Kidney glomerular epithelial cell (primary cell): ENCODE data around the gene FRY.

ENCODE experiments used
- DNase-seq: peaks from one replicate; lab custom pipeline; 2025; lab: John Stamatoyannopoulos, UW

FRY gene

DNA sequence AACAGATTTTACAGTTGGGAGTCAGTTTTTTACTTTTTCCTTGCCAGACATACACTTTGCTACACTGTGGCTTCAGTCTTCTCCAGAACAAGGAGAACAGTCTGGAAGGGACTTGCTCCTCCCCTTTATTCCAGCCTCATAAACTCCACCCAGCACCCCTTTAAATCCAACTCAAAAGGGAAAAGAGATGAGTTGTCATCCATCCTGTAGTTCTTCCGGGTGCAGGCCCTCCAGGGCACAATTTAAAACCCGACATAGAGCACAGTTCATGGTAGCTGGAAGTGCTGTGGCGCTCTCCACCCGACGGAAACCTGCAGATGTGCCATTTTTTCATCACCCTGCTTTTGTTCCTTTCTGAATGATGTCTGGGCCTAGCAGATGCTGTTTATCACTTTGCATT, 184.7 kb downstream of the FRY start:
- no peak for DNase-seq

DNA sequence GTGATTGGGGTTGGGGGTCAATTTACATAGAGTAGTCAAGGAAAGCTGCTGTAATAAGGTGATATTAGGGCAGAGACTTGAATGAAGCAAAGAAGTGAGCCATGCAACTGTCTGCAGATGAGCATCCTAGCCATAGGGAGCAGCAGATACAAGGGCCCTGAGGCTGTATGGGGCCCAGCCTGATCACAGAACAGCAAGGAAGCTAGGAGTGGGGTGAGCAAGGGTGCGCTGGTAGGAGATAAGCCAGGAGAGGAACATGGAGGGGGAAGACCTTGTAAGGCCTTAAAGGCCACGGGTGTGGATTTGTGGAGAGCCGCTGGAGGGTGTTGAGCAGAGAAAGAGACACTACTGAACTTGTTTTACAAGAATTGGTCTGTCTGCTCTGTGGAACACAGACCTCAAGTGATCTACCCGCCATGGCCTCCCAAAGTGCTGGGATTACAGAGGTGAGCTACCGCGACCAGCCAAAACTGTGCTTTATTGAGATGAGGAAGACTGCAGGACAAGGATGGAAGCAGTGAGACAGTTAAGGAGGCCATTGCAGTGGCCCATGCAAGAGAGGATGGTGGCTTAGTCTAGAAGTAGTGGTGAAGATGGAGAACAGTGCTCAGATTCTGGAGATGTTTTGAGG, 190.6 kb downstream of the FRY start:
- DNase-seq = no peak

DNA sequence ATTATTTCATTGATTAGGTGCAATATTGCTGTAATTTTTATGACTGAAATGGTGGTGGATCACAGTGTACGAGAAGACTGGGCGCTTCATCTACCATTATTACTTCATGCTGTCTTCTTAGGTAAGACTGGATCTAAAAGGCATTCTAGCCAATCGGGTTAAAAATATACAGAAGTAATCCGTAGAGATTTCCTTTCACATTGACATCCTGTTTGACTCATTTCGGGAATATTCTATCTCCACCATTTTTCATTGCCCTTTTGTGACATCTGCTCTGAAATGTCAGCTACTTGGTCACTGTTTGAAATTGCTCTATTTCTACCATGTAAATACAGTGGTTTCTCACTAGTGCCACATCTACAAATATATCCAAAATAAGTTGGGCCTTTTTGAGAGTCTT, 193.3 kb downstream of the FRY start:
- no peak for DNase-seq

DNA sequence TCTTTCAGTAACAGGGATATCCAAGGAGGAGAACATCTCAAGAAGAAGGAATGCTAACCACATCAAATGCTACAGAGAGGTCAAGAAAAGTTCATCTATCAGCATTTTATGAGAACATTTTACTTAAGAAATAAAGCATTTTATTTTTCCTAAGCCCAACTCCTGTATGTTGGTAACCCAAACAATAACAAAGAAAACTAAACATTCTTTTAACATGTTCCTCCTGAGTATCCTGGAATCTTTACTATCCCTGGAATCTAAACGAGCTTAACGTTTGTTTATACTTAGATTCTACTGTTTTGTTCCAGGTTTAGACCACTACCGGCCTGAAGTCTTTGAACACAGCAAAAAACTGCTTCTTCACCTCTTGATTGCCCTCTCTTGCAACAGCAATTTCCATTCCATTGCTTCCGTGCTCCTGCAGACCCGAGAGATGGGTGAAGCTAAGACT, 193.9 kb downstream of the FRY start:
- DNase-seq = peak; percentile 84

DNA sequence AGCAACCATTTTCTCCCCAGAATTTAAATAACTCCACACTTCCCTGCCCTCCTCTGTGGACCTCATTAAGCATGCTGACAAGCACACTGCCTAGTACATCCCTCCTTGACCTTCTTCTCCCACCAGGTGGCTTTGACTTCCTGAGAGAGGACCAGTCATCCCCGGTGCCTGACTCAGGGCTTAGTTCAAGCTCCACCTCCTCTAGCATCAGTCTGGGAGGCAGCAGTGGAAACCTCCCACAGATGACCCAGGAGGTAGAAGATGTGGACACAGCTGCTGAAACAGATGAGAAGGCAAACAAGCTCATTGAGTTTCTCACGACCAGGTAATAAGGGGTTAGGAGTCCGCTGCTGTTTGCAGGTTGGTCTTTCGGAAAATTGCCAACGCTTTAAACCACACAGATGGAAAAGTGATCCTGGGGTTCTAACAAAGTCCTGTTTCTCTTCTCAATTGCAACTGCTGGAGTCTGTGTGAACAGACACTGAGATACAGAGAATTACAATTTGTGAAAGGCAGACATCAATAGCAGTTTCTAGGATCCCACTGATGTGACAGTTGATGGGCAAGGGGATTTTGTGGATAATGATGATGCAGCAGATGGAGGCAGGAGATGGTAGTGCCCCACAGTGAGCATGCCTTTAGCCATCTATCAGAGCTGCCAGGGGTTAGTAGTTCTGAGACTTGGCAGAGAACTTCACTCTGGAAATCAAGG, 196.9 kb downstream of the FRY start:
- peak; percentile 19 for DNase-seq

DNA sequence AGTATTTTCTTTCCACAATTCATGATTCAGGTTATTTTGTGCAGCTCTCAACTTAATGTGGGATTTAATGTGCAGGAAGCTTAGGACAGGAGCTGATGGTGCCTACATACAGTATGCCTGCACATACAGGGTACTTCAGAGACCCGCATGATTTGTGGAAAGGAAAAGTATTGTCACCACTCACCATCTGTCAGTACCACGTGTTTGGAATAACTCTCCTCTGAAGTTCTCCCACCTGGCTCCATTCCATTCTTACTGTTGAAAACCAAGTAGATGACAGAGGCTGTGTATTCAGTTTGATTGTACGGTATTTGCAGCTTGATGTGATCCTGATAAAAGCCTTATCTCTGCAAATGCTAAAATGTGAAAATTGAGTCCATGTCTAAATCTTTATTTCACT, 197.9 kb downstream of the FRY start:
- DNase-seq = no peak

DNA sequence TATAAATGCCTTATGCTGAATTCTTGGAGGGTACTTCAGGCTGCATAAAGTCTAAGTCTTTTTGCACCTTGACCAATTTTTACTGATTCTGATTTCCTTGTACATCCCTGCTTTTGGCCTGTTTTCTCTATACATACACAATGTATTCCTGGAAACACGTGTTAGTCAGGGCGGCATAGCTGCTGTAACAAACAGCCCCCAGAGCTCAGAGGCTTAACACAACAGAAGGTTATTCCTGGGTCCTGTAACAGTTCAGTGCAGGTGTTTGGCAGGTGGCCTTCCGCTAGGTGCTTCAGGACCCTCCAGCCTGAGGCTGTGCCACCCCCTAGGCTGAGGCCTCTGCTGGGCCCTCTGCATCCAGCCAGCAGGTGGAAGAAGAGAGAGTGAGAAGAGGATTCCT, 200.7 kb downstream of the FRY start:
- DNase-seq = no peak

DNA sequence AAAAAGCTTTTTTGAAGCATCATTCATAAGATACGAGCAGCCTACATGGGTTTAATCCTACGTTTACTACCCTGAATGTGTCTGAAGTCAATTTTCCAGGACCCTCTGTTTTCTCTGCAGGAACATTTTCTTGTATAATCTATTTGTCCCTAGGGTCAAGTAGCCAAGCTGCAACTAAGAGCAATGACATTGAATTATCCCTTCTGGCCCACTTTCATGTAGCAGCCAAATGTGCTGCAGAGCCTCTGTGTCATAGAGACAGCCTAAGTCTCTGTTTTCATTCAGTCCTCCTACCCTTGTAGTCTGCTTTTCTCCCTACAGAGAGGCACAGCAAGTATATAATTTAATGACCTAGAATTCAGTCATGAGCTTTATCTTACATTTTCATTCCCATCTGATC, 201.5 kb downstream of the FRY start:
- DNase-seq = no peak

DNA sequence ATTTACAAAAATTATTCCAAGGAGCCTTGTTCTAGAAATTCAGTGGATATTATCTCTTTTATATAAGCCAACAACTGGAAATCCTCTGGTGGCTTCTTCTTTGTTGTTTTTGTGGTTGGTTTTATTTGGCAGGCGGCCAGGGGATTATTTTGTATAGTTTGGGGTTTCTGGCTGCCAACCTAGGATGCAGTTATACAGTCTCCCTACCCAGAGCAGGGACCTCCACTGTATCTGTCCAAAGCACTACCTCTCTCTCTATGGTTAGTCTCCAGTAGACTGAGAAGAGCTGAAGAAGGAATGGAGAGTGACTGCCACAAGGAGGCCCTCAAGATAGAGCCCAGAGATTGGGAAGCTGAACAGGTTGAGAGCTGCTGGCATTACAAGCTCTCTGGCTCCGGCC, 203.3 kb downstream of the FRY start:
- DNase-seq = no peak

DNA sequence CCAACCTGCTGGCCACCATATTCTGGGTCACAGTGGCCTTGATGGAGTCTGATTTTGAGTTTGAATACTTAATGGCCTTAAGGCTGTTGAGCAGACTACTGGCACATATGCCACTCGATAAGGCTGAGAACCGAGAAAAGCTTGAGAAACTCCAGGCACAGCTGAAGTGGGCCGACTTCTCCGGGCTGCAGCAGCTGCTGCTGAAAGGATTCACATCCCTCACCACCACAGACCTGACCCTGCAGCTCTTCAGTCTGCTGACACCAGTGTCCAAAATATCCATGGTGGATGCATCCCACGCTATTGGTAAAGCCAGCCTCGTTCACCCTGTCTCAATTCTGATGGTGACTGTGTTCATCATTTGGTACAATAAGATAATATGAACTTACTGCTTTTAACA, 206.1 kb downstream of the FRY start:
- DNase-seq = no peak

DNA sequence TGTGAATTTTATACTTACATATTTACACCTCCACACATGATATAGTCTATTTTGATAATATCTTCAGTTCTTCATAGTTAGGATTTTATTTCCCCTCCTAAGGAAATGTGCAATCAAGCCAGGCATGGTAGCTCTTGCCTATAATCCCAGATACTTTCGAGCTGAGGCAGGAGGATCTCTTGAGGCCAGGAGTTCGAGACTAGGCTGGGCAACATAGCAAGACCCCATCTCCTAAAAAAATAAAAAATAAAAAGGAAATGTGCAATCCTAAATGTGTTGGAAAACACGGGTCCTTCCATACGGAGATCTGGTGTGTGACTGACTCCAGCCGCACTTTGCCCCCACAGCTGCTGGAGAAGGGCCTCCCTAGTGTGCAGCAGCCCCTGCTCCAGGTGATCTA, 212.1 kb downstream of the FRY start:
- no peak for DNase-seq

DNA sequence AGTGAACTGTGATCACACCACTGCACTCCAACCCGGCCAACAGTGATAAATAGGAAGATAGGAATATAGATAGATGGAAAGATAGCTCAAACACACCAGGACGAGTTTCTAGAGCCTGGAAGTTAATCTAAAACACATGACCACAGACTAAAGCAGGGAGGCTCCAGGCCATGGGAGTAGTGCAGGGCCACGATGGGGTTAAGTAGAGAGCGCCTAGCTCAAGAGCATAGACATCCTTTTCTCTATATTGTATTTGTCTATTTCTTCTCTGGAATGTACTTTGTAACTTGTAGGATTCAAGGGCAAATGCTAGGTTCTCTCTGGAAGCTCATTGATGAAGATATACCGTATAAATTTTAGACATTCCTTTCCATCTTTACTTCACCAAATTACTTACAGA, 214.0 kb downstream of the FRY start:
- no peak for DNase-seq

DNA sequence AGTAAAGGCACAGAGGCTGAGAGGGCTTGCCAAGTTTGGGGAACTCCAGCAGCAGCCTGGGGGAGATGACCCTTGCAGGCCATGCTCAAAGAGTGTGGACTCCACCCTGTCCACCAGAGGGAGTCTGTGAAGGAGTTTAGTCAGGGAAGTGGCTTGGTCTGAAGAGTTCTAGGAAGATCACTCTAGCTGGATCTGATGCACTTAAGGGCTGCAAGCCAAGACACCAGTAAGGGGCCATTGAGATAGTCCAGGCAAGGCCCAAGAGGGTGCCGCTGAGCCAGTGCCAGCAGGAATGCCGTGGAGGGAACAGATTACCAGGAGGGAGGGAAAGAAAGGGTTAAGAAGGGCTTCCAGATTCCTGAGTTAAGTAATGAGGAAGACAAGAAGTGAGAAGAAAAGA, 214.9 kb downstream of the FRY start:
- DNase-seq = peak; percentile 40

DNA sequence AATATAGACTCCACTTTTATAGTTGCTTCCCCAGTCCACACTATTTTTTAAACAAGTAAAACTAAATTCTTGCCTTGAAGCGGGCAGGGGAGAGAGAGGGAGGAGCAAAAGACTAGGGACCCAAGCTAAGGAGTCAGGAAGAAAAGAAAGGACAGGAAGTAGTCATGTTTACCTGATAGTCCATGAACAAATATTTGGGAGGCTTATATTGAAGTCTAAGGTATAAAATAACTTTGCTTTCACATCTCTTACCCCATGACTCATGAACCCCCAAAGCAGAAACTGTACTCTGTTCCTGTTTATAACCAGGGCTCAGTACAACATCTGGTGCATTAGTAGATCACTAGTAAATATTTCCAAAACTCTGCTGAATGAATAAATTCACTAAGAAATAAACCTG, 216.3 kb downstream of the FRY start:
- no peak for DNase-seq

DNA sequence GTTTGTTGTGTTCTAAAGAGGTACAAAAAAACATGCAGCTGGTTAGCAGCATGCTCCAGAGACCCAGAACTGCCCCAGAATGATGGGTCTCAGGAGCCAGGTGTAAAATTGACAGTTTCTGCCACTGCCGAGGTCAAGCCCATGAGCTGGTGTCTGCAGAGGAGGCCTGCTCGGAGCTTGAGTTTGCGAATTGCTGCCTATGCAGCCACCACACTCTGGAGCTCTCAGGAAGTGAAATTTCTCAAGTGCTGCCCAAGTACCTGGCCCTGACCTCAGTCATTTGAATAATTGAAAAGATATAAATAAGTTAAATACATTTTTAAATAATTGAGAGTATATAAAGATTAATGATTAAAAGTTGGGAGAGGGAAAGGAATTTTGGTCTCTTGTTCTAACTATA, 217.2 kb downstream of the FRY start:
- DNase-seq = no peak

DNA sequence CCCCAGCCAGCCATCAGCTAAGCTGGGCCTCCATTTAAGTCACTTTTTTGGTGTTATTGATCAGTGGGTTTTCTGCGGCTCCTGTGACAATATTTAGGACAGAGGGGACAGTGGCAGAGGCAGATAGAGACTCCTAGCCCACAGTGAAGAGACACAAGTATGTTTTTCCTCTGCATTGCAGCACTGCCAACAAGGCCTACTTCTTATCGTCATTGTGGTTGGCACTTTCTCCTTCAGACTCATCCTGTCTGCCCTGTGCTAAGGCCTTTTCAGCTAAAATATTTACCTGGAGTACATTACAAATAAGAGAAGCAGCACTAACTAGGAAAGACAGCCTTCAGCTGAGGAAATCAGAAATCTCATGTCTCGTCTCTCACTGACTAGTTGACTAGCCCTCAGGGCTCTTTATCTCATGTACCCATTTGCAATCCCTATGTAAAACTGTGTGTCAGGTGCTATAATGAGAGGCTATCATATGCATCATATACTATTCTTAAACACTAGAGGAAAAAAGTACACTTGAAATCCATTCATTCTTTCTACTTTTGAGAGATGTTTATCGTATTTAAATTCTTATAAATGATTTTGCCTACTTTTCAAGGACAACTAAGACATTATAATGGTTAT, 221.4 kb downstream of the FRY start:
- DNase-seq = no peak

DNA sequence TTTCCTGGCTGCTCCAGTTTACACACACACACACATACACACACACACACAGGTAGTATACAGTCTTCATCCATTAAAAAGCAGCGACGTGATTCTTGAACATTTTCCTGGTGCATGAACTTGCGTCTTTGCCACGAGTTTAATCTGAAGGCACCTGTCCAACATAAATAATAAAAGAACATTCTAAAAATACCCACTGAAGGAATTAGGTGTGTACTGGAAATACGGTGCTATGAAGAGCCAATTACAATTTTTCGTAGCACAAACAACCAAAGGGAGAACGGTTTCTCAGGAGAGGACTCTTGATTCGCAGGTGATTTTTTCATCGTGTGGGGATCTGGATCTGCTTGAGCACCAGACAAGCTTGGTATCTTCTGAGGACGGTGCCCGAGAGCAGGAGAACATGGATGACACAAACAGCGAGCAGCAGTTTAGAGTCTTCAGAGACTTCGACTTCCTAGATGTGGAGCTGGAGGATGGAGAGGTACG, 222.4 kb downstream of the FRY start:
- DNase-seq = no peak

DNA sequence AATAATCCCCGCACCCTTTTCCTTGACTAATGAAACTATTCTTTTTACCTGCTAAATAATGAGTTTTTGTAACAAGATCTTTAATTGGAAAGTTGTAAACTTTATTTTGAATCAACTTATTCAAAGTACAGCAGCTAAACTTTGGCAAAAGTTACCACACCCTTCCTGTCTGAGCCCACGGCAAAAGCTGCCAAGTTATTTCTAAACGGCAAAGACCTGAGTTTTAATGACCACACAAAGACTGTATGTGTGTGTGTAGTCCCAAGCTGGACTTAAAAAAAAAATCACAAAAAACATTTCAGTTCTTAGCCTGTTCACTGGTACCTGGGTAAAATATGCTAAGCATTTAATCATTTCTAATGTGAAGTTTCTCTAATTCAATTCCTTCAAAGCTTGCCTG, 222.8 kb downstream of the FRY start:
- DNase-seq = no peak

DNA sequence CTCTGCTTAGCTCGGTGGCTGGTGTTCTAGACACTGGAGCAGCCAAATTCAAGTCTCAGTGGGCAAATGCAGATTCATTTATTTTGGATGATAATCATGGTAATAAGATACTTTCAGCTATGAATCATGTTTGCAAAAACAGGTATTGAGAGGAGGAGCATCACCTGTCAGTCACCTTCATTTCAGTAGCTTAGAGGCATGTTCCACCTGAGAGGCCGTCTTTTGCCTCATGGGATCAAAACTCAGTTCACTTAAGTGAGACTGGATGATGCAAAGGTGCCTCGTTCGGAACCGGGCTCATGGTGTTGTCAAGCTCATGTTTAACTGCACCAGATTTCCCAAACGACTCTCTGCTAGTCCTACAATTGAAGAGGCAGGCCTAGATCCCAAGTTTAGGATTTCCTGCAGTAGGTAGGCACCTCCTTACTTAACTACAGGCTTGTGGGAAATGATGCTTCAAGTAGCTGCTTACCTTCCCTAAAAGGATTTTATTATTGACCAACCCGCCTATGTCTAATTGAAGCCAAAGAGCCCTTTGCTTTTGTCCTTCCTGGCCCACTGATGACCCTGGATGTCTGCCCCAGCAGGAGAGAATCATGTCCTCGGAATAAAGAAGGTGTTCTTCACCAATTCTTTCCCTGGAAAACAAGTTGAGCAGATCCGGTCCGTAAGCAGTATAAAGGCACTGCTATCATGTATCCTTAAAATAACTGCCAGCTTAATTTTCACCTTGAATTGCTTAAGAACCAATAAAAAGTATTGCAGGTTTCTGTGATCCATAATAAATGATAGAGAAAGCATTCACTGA, 223.5 kb downstream of the FRY start:
- no peak for DNase-seq

DNA sequence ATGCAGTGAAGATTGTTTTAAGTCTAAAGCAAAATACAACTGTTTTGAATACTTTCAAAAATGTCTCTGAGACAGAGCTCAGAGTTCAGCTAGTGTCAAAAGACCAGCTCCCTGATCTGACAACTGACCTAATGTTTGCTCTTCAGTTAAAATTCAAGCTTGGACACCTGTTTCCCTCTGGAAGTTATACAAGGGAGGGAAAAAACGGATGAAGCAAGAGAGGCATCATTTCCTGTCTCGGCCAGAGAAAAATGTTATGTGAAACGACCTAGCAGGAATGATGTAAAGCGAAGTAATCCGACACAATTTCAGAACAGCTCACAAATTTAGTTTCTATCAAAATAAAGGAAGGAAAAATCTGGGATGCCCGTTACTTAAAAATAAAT, 224.1 kb downstream of the FRY start:
- DNase-seq = no peak

DNA sequence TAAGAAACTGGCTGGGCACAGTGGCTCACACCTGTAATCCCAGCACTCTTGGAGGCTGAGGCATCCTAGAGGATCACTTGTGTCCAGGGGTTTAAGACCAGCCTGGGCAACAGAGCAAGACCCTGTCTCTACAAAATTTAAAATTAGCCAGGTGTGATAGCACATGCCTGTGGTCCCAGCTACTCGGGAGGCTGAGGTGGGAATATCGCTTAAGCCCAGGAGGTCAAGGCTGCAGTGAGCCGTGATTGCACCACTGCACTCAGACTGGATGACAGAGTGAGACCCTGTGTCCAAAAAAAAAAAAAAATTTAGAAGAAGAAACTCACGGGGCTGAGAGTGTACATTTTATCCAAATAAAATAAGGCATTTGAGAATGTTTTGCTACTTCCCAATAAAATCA, 224.7 kb downstream of the FRY start:
- DNase-seq = no peak

DNA sequence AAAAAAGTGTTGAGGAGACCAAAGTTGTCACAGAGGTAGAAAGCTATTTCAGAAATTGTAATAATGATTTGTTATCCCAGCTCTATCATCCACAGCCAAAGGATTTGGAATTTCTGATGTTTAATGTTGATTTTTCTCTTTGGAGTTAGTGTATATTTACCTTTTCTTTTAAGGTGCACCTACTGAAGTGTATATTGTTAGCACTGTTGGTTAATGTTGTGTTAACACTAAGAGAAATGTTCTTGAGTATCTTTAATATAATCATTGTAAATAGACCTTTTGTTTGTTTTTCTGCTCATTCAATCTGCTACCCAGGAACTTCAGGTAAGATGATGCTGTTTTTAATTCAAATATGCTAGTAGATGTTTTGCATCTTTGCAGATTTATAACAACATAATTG, 226.1 kb downstream of the FRY start:
- DNase-seq = no peak

DNA sequence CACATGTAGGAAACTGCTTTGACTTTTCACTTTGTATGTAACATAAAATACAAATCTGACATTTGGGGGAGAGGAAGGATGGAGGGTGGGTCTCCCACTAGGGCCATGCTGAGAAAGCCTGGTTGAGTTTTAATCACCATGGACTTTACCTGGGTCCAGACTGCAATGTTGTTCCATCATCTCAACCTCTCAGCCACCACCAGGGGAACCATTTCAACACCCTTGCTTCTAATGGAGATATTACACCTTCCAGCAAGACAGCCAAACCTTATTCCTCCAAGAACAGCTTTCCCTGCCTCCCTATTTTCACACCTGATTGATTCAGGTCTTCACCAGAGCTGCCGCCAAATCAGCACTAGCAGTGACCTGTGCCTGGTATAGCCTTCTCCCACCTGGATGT, 227.5 kb downstream of the FRY start:
- no peak for DNase-seq
